H1 (cell line): Measurements from ENCODE around the gene REG4. TPM values are rescaled to one million over a fixed set of nuclear protein-coding genes. Genes with fewer than 3 reads are reported as not detected.

Experiments used
- CTCF ChIA-PET: fragments of 300-600 bp; sonication (Branson Sonifier 250); formaldehyde crosslinking; loops from one replicate; lab custom pipeline; 2021; ENCODE audit not compliant: partially characterized antibody; lab: Charles Lee
- POLR2A ChIA-PET: fragments of 300-600 bp; sonication (Branson Sonifier 250); formaldehyde crosslinking; loops from one replicate; lab custom pipeline; 2021; ENCODE audit warnings: inconsistent platforms; ENCODE audit not compliant: partially characterized antibody; lab: Charles Lee
- DNase-seq, 2 experiments: peaks; one replicate each; pipeline versions ENCODE4 v3.0.0 to v3.0.0-alpha.2; 2010 to 2022; ENCODE audit warnings: low spot score in 2 of 2, low read depth in 1 of 2, mixed read lengths in 1 of 2
- FAIRE-seq: peaks from 2 replicates; lab custom pipeline; 2011; peaks lifted over from hg19 to GRCh38; lab: Jason Lieb, UNC
- H2AFZ ChIP-seq: 2 replicates; pipeline ENCODE4 v1.8.1; 2012; ENCODE audit warnings: low read length, inconsistent platforms
- H2AK5ac ChIP-seq: 2 replicates; pipeline ENCODE4 v1.6.1; 2013; ENCODE audit warnings: low read depth, low read length
- H2BK120ac ChIP-seq: replicated peaks from 2 replicates; pipeline ENCODE3; 2013; ENCODE audit warnings: low read depth, low read length, inconsistent platforms
- H2BK12ac ChIP-seq: 2 replicates; pipeline ENCODE4 v1.6.1; 2013; ENCODE audit warnings: low read depth, low read length
- H2BK15ac ChIP-seq: 2 replicates; pipeline ENCODE4 v1.6.1; 2013; ENCODE audit warnings: low read length
- H2BK20ac ChIP-seq: 2 replicates; pipeline ENCODE4 v1.6.1; 2013; ENCODE audit warnings: low read length
- H2BK5ac ChIP-seq: 2 replicates; pipeline ENCODE4 v1.6.1; 2013; ENCODE audit warnings: low read depth, low read length
- H3K14ac ChIP-seq: 2 replicates; pipeline ENCODE4 v1.6.1; 2013; ENCODE audit warnings: inconsistent platforms; ENCODE audit not compliant: insufficient read length
- H3K18ac ChIP-seq: 2 replicates; pipeline ENCODE4 v1.6.1; 2013; ENCODE audit warnings: low read length; ENCODE audit errors: extremely low read depth
- H3K23ac ChIP-seq: 2 replicates; pipeline ENCODE4 v1.6.1; 2013; ENCODE audit warnings: inconsistent platforms; ENCODE audit not compliant: insufficient read length
- H3K23me2 ChIP-seq: 2 replicates; pipeline ENCODE4 v1.6.1; 2013; ENCODE audit warnings: low read depth, low read length
- H3K27ac ChIP-seq: 2 replicates; pipeline ENCODE4 v1.6.1; 2011; ENCODE audit warnings: low read depth, low read length, inconsistent platforms
- H3K27me3 ChIP-seq, 4 experiments: replicated peaks in 1 of 4; 1 replicate in 1 of 4; 2 replicates in 3 of 4; pipeline versions ENCODE4 v1.6.1 to v1.8.1; 2011 to 2013; ENCODE audit warnings: low read length in 3 of 4, mild to moderate bottlenecking in 3 of 4, inconsistent platforms in 2 of 4, mixed read lengths in 2 of 4, moderate library complexity in 1 of 4; ENCODE audit not compliant: control insufficient read depth in 3 of 4, insufficient read depth in 3 of 4; ENCODE audit errors: extremely low read depth in 1 of 4
- H3K36me3 ChIP-seq, 4 experiments: 2 replicates each; pipeline versions ENCODE4 v1.6.1 to v1.8.1; 2011 to 2013; ENCODE audit warnings: mild to moderate bottlenecking in 4 of 4, low read length in 3 of 4, moderate library complexity in 2 of 4, control low read depth in 1 of 4, inconsistent platforms in 1 of 4; ENCODE audit not compliant: insufficient read depth in 4 of 4, control insufficient read depth in 2 of 4
- H3K4ac ChIP-seq: replicated peaks from 2 replicates; pipeline ENCODE3; 2013; ENCODE audit warnings: low read length, low read depth, mixed read lengths, inconsistent platforms; ENCODE audit not compliant: insufficient read length
- H3K4me1 ChIP-seq, 4 experiments: replicated peaks in 1 of 4; 1 replicate in 1 of 4; 2 replicates in 3 of 4; pipeline versions ENCODE4 v1.6.1 to v1.8.1; 2011 to 2013; ENCODE audit warnings: low read length in 3 of 4, inconsistent platforms in 2 of 4, mixed read lengths in 1 of 4; ENCODE audit not compliant: insufficient read depth in 4 of 4, control insufficient read depth in 3 of 4
- H3K4me2 ChIP-seq, 2 experiments: 2 replicates each; pipeline versions ENCODE4 v1.6.1 to v1.8.1; 2011 to 2013; ENCODE audit warnings: low read depth in 2 of 2, low read length in 2 of 2, control low read depth in 1 of 2, inconsistent platforms in 1 of 2, mild to moderate bottlenecking in 1 of 2; ENCODE audit not compliant: insufficient read depth in 1 of 2
- H3K4me3 ChIP-seq, 4 experiments: fragments of 200-600, 300-600 bp in 1 of 4; sonication (generic), shearing (Covaris generic), sonication (Bioruptor Twin) in 1 of 4; 2 replicates each; pipeline versions ENCODE4 v1.5.1 to v1.8.1; 2011 to 2016; ENCODE audit warnings: low read length in 4 of 4, low read depth in 3 of 4, control low read depth in 2 of 4, inconsistent platforms in 2 of 4, mild to moderate bottlenecking in 2 of 4, mixed read lengths in 1 of 4, moderate library complexity in 1 of 4; ENCODE audit not compliant: insufficient read depth in 2 of 4; ENCODE audit errors: extremely low read depth in 1 of 4
- H3K56ac ChIP-seq: replicated peaks from 2 replicates; pipeline ENCODE3; 2013; ENCODE audit warnings: low read depth, mild to moderate bottlenecking, mixed read lengths, low read length, inconsistent platforms; ENCODE audit not compliant: insufficient read length
- H3K79me1 ChIP-seq: 2 replicates; pipeline ENCODE4 v1.6.1; 2013; ENCODE audit warnings: low read depth, low read length, control low read depth
- H3K79me2 ChIP-seq, 2 experiments: 2 replicates each; pipeline versions ENCODE4 v1.6.1 to v1.8.1; 2012 to 2013; ENCODE audit warnings: low read length in 2 of 2, mild to moderate bottlenecking in 2 of 2, inconsistent platforms in 1 of 2; ENCODE audit not compliant: insufficient read depth in 2 of 2, control insufficient read depth in 1 of 2
- H3K9ac ChIP-seq, 4 experiments: replicated peaks in 1 of 4; 1 replicate in 1 of 4; 2 replicates in 3 of 4; pipeline versions ENCODE4 v1.6.1 to v1.8.1; 2011 to 2013; ENCODE audit warnings: low read depth in 3 of 4, low read length in 3 of 4, control low read depth in 2 of 4, mild to moderate bottlenecking in 2 of 4, moderate library complexity in 2 of 4, inconsistent platforms in 1 of 4; ENCODE audit errors: extremely low read depth in 1 of 4
- H3K9me3 ChIP-seq, 2 experiments: 2 replicates each; pipeline versions ENCODE4 v1.6.1 to v1.8.1; 2012 to 2013; ENCODE audit warnings: mild to moderate bottlenecking in 2 of 2, moderate library complexity in 2 of 2, control low read depth in 1 of 2, inconsistent platforms in 1 of 2, low read depth in 1 of 2, low read length in 1 of 2, mixed read lengths in 1 of 2; ENCODE audit not compliant: insufficient read depth in 2 of 2
- H4K20me1 ChIP-seq, 2 experiments: replicated peaks in 1 of 2; 2 replicates each; pipeline versions ENCODE3 to v1.8.1; 2011 to 2013; ENCODE audit warnings: inconsistent platforms in 2 of 2, low read length in 2 of 2, mild to moderate bottlenecking in 1 of 2; ENCODE audit not compliant: insufficient read depth in 2 of 2, control insufficient read depth in 1 of 2
- H4K5ac ChIP-seq: 2 replicates; pipeline ENCODE4 v1.6.1; 2013; ENCODE audit warnings: low read length, low read depth, mixed read lengths, inconsistent platforms; ENCODE audit not compliant: insufficient read length
- H4K8ac ChIP-seq: 2 replicates; pipeline ENCODE4 v1.8.0; 2013; ENCODE audit warnings: mild to moderate bottlenecking, moderate library complexity, low read length, inconsistent platforms; ENCODE audit not compliant: insufficient read depth; ENCODE audit errors: extremely low read depth
- H4K91ac ChIP-seq: replicated peaks from 2 replicates; pipeline ENCODE3; 2013; ENCODE audit warnings: low read length, mixed read lengths, inconsistent platforms; ENCODE audit not compliant: insufficient read length
- CEBPB ChIP-seq: IDR thresholded peaks from 2 replicates; pipeline ENCODE4 v1.6.1; 2012; ENCODE audit warnings: low read depth, low read length
- CHD2 ChIP-seq: IDR thresholded peaks from 2 replicates; pipeline ENCODE4 v1.6.1; 2012; ENCODE audit warnings: low read length, improper control_type of control experiment
- EZH2 ChIP-seq: fragments of 200-600 bp; sonication (generic); IDR thresholded peaks from 2 replicates; pipeline ENCODE4 v1.7.1; 2012; ENCODE audit warnings: low read depth, mild to moderate bottlenecking, moderate library complexity, low read length, inconsistent platforms; ENCODE audit not compliant: severe bottlenecking
- HDAC2 ChIP-seq, 2 experiments: fragments of 300-600 bp in 1 of 2; sonication (generic) in 1 of 2; IDR thresholded peaks; 2 replicates each; pipeline ENCODE4 v1.6.1; 2011 to 2012; ENCODE audit warnings: low read depth in 2 of 2, low read length in 2 of 2, mild to moderate bottlenecking in 2 of 2, moderate library complexity in 2 of 2, borderline replicate concordance in 1 of 2, inconsistent platforms in 1 of 2
- JUND ChIP-seq: IDR thresholded peaks from 2 replicates; pipeline ENCODE4 v1.6.1; 2011; ENCODE audit warnings: mild to moderate bottlenecking, improper control_type of control experiment, low read length
- WGBS, 2 experiments: shearing (Covaris generic) in 1 of 2; methylation state at CpG; one replicate each; pipeline versions ENCODE4 v1.1.6 to v1.1.7; 2013 to 2015; ENCODE audit warnings: low lambda C conversion rate in 2 of 2, mixed read lengths in 2 of 2, inconsistent platforms in 1 of 2, low coverage in 1 of 2, missing lambda C conversion rate in 1 of 2; ENCODE audit not compliant: insufficient replicate concordance in 2 of 2, insufficient coverage in 1 of 2, insufficient read length in 1 of 2; ENCODE audit errors: extremely low coverage in 1 of 2, missing lambda C conversion rate in 1 of 2; 5-methylcytosine and 5-hydroxymethylcytosine counted together
- polyA plus RNA-seq, 7 experiments: library from polyadenylated mRNA; depleted of rRNA in 3 of 7; stranded (reverse) in 5 of 7; unstranded in 2 of 7; fragments of >200 nt in 5 of 7; fragments of 200-250 nt in 2 of 7; gene quantifications; 1 replicate in 5 of 7; 2 replicates in 1 of 7; 4 replicates in 1 of 7; pipeline versions ENCODE4 v1.2.1 to v1.2.3, GENCODE V29; 2011 to 2013; ENCODE audit warnings: missing spikeins in 2 of 7, mixed read lengths in 2 of 7
- total RNA-seq: library from RNA; stranded (reverse); fragmentation: NEBNext Ultra II Directional; extraction: Animal tissue kit (Norgen Biotek cat#: 25700); gene quantifications from 2 replicates; pipeline ENCODE4 v1.2.1, GENCODE V29; 2021

The REG4 gene
- total and polyA plus RNA-seq, 2 of the 8 experiments (the other 6 are each of a cell fraction or from before 2014, with no cell fraction given) = not detected

GRCh38 chr1:119815361-119815760 lies 4.1 kb upstream of the REG4 start:
- H3K79me2 ChIP-seq = no peaks in the 10 kb centered on the region
- TF ChIP-seq CEBPB (no peak), EZH2 (no peak), CHD2 (no peak), HDAC2 (IDR thresholded peaks at IDR 0.05; ENCODE audit: borderline replicate concordance in 1 of 2, low read depth in 2 of 2, low read length in 2 of 2) (no peak), JUND (no peak)
- TF ChIP-seq, all 59 proteins: peak for 0
- 87% methylated on average over 3 of the region's 3 CpGs; no CpG with 5 or more reads in 1 of the 2 experiments for WGBS, 2 experiments
- no peak overlapping the region for H3K27ac ChIP-seq
- H4K91ac ChIP-seq = no peak overlapping the region
- no peak overlapping the region for H3K56ac ChIP-seq
- H2BK12ac ChIP-seq = no peak overlapping the region
- no peaks in the 10 kb centered on the region for H4K20me1 ChIP-seq
- no peak overlapping the region for H4K5ac ChIP-seq
- DNase-seq = no peak
- H3K14ac ChIP-seq = no peak overlapping the region
- H3K4me3 ChIP-seq = no peak overlapping the region
- H2BK15ac ChIP-seq = no peak overlapping the region
- no peak overlapping the region for H3K23ac ChIP-seq
- no peak overlapping the region for H2BK5ac ChIP-seq
- H3K4ac ChIP-seq = no peak overlapping the region
- H3K27me3 ChIP-seq = peaks cover 0 to 2% (median 0%) of the 10 kb centered on the region in 4 experiments; a peak in 1 of 7 replicates
- H2BK20ac ChIP-seq = no peak overlapping the region
- H3K23me2 ChIP-seq = no peaks in the 10 kb centered on the region
- no peak overlapping the region for H4K8ac ChIP-seq
- no peaks in the 10 kb centered on the region for H3K4me1 ChIP-seq
- H3K79me1 ChIP-seq = no peaks in the 10 kb centered on the region
- no peak overlapping the region for H2BK120ac ChIP-seq
- no peak overlapping the region for H2AFZ ChIP-seq
- no peak overlapping the region for H3K18ac ChIP-seq
- H3K36me3 ChIP-seq = no peaks in the 10 kb centered on the region
- POLR2A ChIA-PET = no interaction called here
- H3K9me3 ChIP-seq = no peaks in the 10 kb centered on the region
- no peak overlapping the region for H3K9ac ChIP-seq
- no peak overlapping the region for H3K4me2 ChIP-seq
- CTCF ChIA-PET = interaction anchor here (0.9 to 2.0 kb wide), 7 partner anchors 12 to 540 kb away, joined by 3 to 6 read pairs (median 3); no protein-coding TSS in a partner anchor
- FAIRE-seq = peak; percentile 57
- H2AK5ac ChIP-seq = no peak overlapping the region
